Thoracic aorta (tissue), 2 donors: ENCODE data around the gene ZHX3. TPM values are rescaled to one million over a fixed set of nuclear protein-coding genes. Genes with fewer than 3 reads are reported as not detected.

Experiments
- ATAC-seq: fragments of 150-250 bp; one replicate; pipeline ENCODE4 v1.8.0; 2017; ENCODE audit warnings: low read depth; ENCODE audit not compliant: insufficient number of reproducible peaks, low FRiP score
- DNase-seq: peaks from one replicate; pipeline ENCODE4 v3.0.0-alpha.2; 2020; ENCODE audit warnings: low spot score
- H3K27ac ChIP-seq, 2 donors: fragments of 200-600 bp; sonication (generic); 1 replicate in 1 of 2; 2 replicates in 1 of 2; pipeline ENCODE4 v1.5.1; 2016; ENCODE audit warnings: mild to moderate bottlenecking in 2 of 2, moderate library complexity in 2 of 2
- H3K27me3 ChIP-seq: fragments of 200-600 bp; sonication (generic); replicated peaks from 2 replicates; pipeline ENCODE4 v1.6.0; 2016; ENCODE audit warnings: mild to moderate bottlenecking; ENCODE audit not compliant: insufficient read depth
- H3K36me3 ChIP-seq: fragments of 200-600 bp; sonication (generic); one replicate; pipeline ENCODE4 v1.5.1; 2016
- H3K4me1 ChIP-seq, 2 donors: fragments of 200-600 bp; sonication (generic); 1 replicate in 1 of 2; 2 replicates in 1 of 2; pipeline versions ENCODE4 v1.5.1 to v1.6.0; 2016; ENCODE audit warnings: low read depth in 2 of 2, mild to moderate bottlenecking in 1 of 2; ENCODE audit not compliant: control insufficient read depth in 1 of 2
- H3K4me3 ChIP-seq: fragments of 200-600 bp; sonication (generic); 2 replicates; pipeline ENCODE4 v1.5.1; 2016; ENCODE audit warnings: mild to moderate bottlenecking
- H3K9me3 ChIP-seq: fragments of 200-600 bp; sonication (generic); 2 replicates; pipeline ENCODE4 v1.5.1; 2016
- CTCF ChIP-seq: fragments of 200-600 bp; sonication (generic); IDR thresholded peaks from one replicate; pipeline ENCODE4 v1.5.1; 2019; ENCODE audit warnings: antibody characterized with exemption
- total RNA-seq, 2 donors: library from RNA; depleted of rRNA; stranded (reverse); fragments of >200 nt; gene quantifications; one replicate each; pipeline versions ENCODE4 v1.1.0 to v1.2.3, GENCODE V29; 2016

The ZHX3 gene
- total RNA-seq, 2 donors from 2014 or later = 60.8 to 74.9 TPM

GRCh38 chr20:41170386-41171105 lies 147.0 kb downstream of the ZHX3 start:
- no peaks in the 10 kb centered on the region for H3K9me3 ChIP-seq
- no peak overlapping the region for H3K4me3 ChIP-seq
- TF ChIP-seq CTCF = no peak
- H3K27me3 ChIP-seq = no peaks in the 10 kb centered on the region
- H3K36me3 ChIP-seq = peaks cover 40% of the 10 kb centered on the region
- H3K27ac ChIP-seq = peak overlapping the region in 1 of 2 donors; percentile 23
- DNase-seq (no peak), ATAC-seq (no peak)
- peaks cover 14 to 37% of the 10 kb centered on the region in 2 donors for H3K4me1 ChIP-seq

GRCh38 chr20:41169791-41170351 lies 147.7 kb downstream of the ZHX3 start:
- Histone ChIP-seq H3K9me3 (no peaks in the 10 kb centered on the region), H3K27me3 (no peaks in the 10 kb centered on the region), H3K36me3 (peaks cover 47% of the 10 kb centered on the region), H3K4me1 (peaks cover 7 to 31% of the 10 kb centered on the region in 2 donors), H3K27ac (no peak overlapping the region), H3K4me3 (no peak overlapping the region)
- DNase-seq (no peak), ATAC-seq (no peak)
- no peak for TF ChIP-seq CTCF

- no peak for TF ChIP-seq CTCF
- ATAC-seq (no peak), DNase-seq (no peak)
- Histone ChIP-seq H3K9me3 (no peaks in the 10 kb centered on the region), H3K27ac (no peak overlapping the region), H3K36me3 (peaks cover 53% of the 10 kb centered on the region), H3K4me3 (no peak overlapping the region), H3K27me3 (no peaks in the 10 kb centered on the region), H3K4me1 (peaks cover under 1 to 24% of the 10 kb centered on the region in 2 donors)
Observed at GRCh38 chr20:41169162-41169690, 148.3 kb downstream of the ZHX3 start.

- TF ChIP-seq CTCF = no peak
- ATAC-seq = no peak
- H3K4me1 ChIP-seq = peaks cover 0 to 17% of the 10 kb centered on the region in 2 donors
- H3K27me3 ChIP-seq = no peaks in the 10 kb centered on the region
- H3K4me3 ChIP-seq = no peak overlapping the region
- H3K27ac ChIP-seq = no peak overlapping the region
- DNase-seq = no peak
- H3K9me3 ChIP-seq = no peaks in the 10 kb centered on the region
- peaks cover 60% of the 10 kb centered on the region for H3K36me3 ChIP-seq
Observed at GRCh38 chr20:41168281-41169161, 149.0 kb downstream of the ZHX3 start.
